Measurements from ENCODE around the gene PTGES3L. TPM values are rescaled to one million over a fixed set of nuclear protein-coding genes. Genes with fewer than 3 reads are reported as not detected.
"Not testable (repeated sequence)": the region's sequence is repeated elsewhere in the genome, so short reads cannot be mapped to it uniquely, and the experiment has no call there.

The PTGES3L gene
- polyA plus RNA-seq, 1 donor from 2014 or later: 1.4 TPM

DNA sequence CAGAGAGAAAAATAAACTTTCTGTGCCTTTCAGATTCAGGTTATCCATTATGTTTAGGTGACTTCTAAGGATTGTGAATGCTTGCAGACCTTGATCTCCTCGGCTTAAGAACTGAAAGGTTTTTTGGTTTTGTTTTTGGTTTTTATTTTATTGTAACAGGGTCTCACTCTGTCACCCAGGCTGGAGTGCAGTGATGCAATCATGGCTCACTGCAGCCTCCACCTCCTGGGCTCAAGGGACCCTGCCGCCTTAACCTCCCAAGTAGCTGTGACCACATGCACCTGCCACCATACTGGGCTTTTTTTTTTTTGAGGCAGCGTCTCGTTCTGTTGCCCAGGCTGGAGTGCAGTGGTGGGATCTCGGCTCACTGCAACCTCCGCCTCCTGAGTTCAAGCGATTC, 56.4 kb downstream of the PTGES3L start:
- H3K4me3 Mint-ChIP-seq: not testable (repeated sequence)

DNA sequence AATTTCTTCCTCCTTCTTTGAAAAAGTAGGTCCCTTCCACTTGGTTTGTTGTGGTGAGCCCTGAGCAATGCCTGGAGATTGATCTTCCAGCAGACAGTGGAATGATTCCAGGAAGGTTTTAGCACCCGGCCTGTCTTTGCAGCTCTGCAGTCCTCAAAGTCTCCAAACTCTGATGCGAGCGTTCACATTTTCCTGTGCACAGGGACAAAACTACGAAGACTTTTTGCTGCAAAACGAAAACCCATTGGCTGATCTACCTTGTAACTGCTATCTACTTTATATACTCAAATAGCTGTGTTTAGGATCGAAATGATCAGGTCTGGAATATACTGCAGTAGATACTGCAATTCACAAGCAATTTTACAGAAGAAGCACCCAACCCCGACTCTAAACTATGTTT, 57.6 kb downstream of the PTGES3L start:
- Mint-ChIP-seq H3K36me3 (peaks cover 5% of the 10 kb centered on the region), H3K9me3 (no peaks in the 10 kb centered on the region), H3K4me3 (no peak overlapping the region), H3K4me1 (no peaks in the 10 kb centered on the region), H3K27ac (no peak overlapping the region), H3K27me3 (peaks cover 6% of the 10 kb centered on the region)

More for the DNA sequence above, 56.4 kb downstream of the PTGES3L start:
- not testable (repeated sequence) for H3K36me3 Mint-ChIP-seq, H3K27me3 Mint-ChIP-seq, H3K27ac Mint-ChIP-seq, H3K4me1 Mint-ChIP-seq, H3K9me3 Mint-ChIP-seq

DNA sequence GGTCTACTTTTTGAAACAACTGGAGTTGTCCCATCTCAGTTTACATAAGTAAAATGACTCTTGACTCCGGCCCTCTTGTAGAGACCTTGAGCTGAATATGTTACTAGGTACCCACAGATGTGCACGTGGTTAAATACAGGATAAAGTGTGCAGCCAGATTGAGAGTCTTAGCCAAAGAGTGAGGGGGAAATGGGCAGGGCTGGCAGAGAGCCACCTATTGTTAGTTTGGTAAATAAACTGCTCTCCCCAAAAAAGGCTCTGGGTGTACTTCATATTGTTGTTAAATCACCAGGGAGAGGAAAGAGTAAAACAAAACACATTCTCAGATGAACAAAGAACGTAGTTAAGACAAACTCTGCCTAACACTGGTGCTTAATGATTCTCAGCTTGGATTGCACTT, 59.0 kb downstream of the PTGES3L start:
- H3K4me1 Mint-ChIP-seq: no peaks in the 10 kb centered on the region
- no peak overlapping the region for H3K27ac Mint-ChIP-seq
- H3K4me3 Mint-ChIP-seq: no peak overlapping the region
- peaks cover 5% of the 10 kb centered on the region for H3K36me3 Mint-ChIP-seq
- no peaks in the 10 kb centered on the region for H3K9me3 Mint-ChIP-seq
- H3K27me3 Mint-ChIP-seq: peaks cover 6% of the 10 kb centered on the region

DNA sequence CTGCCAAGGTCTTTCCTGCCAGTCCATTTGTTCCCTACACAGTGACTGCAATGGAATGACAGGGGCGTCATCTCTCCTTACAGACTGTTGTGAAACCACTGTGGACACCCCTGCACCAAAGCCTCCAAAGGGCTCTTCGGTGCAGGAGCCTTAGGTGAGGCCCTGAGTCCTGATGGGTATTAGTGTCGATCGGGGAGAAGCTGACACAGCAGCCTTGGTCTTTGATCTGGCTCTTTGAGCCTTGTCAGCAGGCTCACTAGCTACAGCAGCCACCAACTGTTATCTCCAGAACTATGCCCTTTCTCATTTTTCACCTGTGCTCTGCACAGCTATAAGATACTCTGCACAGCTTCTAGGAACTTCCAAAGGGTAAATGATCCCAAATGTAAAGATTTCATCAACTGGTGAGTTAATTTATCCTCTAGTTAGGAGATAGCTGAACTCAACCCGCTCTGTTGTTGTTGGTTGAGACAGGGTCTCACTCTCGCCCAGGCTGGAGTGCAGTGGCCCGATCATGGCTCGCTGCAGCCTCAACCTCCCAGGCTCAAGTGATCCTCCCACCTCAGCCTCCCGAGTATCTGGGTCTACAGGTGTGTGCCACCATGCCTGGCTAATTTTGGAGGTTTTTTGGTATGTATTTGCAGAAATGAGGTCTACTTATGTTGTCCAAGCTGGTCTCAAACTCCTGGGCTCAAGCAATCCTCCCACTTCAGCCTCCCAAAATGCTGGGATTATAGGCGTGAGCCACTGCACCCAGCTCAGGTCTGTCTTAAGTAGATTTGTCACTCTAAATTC, 59.6 kb downstream of the PTGES3L start:
- Mint-ChIP-seq H3K27me3 (peaks cover 6% of the 10 kb centered on the region), H3K4me3 (no peak overlapping the region), H3K27ac (no peak overlapping the region), H3K36me3 (peaks cover 5% of the 10 kb centered on the region), H3K4me1 (no peaks in the 10 kb centered on the region), H3K9me3 (no peaks in the 10 kb centered on the region)

DNA sequence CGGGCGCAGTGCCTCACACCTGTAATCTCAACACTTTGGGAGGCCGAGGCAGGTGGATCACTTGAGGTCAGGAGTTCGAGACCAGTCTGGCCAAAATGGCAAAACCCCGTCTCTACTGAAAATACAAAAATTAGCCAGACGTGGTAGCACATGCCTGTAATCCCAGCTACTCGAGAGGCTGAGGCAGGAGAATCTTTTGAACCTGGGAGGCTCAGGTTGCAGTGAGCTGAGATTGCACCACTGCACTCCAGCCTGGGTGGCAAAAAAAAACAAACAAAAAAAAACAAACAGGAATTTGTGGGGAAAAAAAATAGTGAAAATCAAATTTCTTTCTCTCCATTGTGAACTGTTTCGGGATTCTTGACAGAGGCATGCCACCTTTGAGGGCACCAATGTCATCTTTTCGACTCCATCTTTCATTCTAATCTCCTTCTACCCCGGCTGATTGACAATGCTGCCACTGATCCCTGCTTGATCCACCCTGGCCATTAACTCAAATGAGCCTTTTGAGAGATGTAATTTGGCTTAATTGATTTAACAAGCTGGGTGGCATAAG, 60.3 kb downstream of the PTGES3L start:
- H3K9me3 Mint-ChIP-seq, H3K27me3 Mint-ChIP-seq, H3K27ac Mint-ChIP-seq, H3K4me1 Mint-ChIP-seq, H3K4me3 Mint-ChIP-seq, H3K36me3 Mint-ChIP-seq: not testable (repeated sequence)

DNA sequence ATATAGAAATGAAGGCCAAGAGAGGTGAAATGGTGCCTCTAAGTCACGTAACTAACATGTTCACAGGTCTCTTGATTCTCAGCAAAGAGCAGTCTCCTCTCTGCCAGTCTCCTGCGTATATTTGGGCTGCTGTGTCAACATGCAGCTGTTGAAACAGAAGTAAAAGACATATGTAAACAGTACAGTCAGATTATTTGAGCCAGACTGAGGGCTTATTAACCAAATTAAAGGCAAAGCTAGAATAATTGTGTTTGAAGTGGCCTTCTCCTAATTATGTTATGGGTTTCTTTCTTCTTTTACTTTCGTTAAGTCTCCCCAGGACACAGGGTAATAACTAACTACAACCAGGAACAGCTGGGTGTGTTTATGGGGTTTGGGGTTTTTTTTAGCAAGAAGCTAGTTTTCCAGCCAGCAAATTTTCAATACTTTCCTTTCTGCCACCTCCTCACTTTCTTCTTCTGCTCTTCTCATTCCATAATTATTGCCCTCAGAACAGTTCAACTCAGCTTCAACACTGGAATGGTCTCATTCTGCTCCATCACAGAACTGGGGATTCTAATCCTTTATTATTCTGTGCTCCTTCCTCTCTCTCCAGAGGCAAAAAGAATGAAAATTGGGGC, 60.9 kb downstream of the PTGES3L start:
- Mint-ChIP-seq H3K9me3 (no peaks in the 10 kb centered on the region), H3K36me3 (peaks cover 5% of the 10 kb centered on the region), H3K27me3 (peaks cover 6% of the 10 kb centered on the region), H3K4me1 (no peaks in the 10 kb centered on the region), H3K4me3 (no peak overlapping the region), H3K27ac (no peak overlapping the region)

Other genes starting within 250 kb of the PTGES3L start
- 37.4 TPM for gene EZH1, start 235.0 kb downstream of the PTGES3L start, polyA plus RNA-seq
- not detected for gene RAMP2, start 218.9 kb downstream of the PTGES3L start, polyA plus RNA-seq
- 45.6 TPM for gene VPS25, start 206.6 kb downstream of the PTGES3L start, polyA plus RNA-seq
- not detected for gene WNK4, start 199.5 kb downstream of the PTGES3L start, polyA plus RNA-seq
- 117 TPM for gene COA3, start 181.4 kb downstream of the PTGES3L start, polyA plus RNA-seq
- gene CNTD1, start 181.2 kb downstream of the PTGES3L start, polyA plus RNA-seq: 0.41 TPM
- gene BECN1, start 155.8 kb downstream of the PTGES3L start, polyA plus RNA-seq: 136 TPM
- 116 TPM for gene PSME3, start 146.7 kb downstream of the PTGES3L start, polyA plus RNA-seq
- gene AOC2, start 135.5 kb downstream of the PTGES3L start, polyA plus RNA-seq: not detected
- gene AOC3, start 128.9 kb downstream of the PTGES3L start, polyA plus RNA-seq: not detected
- gene G6PC1, start 79.3 kb downstream of the PTGES3L start, polyA plus RNA-seq: not detected
- 48.9 TPM for gene AARSD1, start 15.6 kb downstream of the PTGES3L start, polyA plus RNA-seq
- 24.0 TPM for gene RUNDC1, start 485 bp upstream of the PTGES3L start, polyA plus RNA-seq
- gene RPL27, start 18.3 kb upstream of the PTGES3L start, polyA plus RNA-seq: 2,481 TPM
- gene IFI35, start 26.7 kb upstream of the PTGES3L start, polyA plus RNA-seq: 63.7 TPM
- 47.6 TPM for gene VAT1, start 42.3 kb upstream of the PTGES3L start, polyA plus RNA-seq
- 0.05 TPM for gene RND2, start 45.2 kb upstream of the PTGES3L start, polyA plus RNA-seq
- gene BRCA1, start 145.3 kb upstream of the PTGES3L start, polyA plus RNA-seq: 3.2 TPM
- 45.1 TPM for gene NBR1, start 191.1 kb upstream of the PTGES3L start, polyA plus RNA-seq
- 10.4 TPM for gene TMEM106A, start 231.8 kb upstream of the PTGES3L start, polyA plus RNA-seq
- 3.0 TPM for gene CCDC200, start 248.5 kb upstream of the PTGES3L start, polyA plus RNA-seq

Measured in IgD-negative memory B cell (primary cell).